Duodenal mucosa (tissue), 2 donors: ENCODE measurements around the gene C17orf114.
A peak's percentile ranks its signal among the peaks of the same experiment; 100 is the strongest.

ENCODE experiments used
- H3K27ac ChIP-seq: one replicate; pipeline ENCODE4 v1.7.0; 2013; ENCODE audit warnings: low read depth, low read length
- H3K27me3 ChIP-seq, 2 donors: one replicate each; pipeline ENCODE4 v1.7.0; 2013; ENCODE audit warnings: low read length in 2 of 2, control low read depth in 1 of 2; ENCODE audit not compliant: insufficient read depth in 2 of 2, control insufficient read depth in 1 of 2
- H3K36me3 ChIP-seq, 2 donors: one replicate each; pipeline ENCODE4 v1.7.0; 2013; ENCODE audit warnings: low read length in 2 of 2, control low read depth in 1 of 2; ENCODE audit not compliant: insufficient read depth in 2 of 2, control insufficient read depth in 1 of 2
- H3K4me1 ChIP-seq, 2 donors: one replicate each; pipeline ENCODE4 v1.7.0; 2013; ENCODE audit warnings: low read length in 2 of 2, control low read depth in 1 of 2; ENCODE audit not compliant: insufficient read depth in 2 of 2, control insufficient read depth in 1 of 2
- H3K4me3 ChIP-seq, 2 donors: one replicate each; pipeline ENCODE4 v1.7.0; 2013; ENCODE audit warnings: low read length in 2 of 2, low read depth in 1 of 2
- H3K9ac ChIP-seq, 2 donors: one replicate each; pipeline ENCODE4 v1.7.0; 2013; ENCODE audit warnings: low read length in 2 of 2, low read depth in 1 of 2
- H3K9me3 ChIP-seq, 2 donors: one replicate each; pipeline ENCODE4 v1.7.0; 2013; ENCODE audit warnings: low read length in 2 of 2, control low read depth in 1 of 2; ENCODE audit not compliant: control insufficient read depth in 1 of 2

Gene C17orf114

DNA sequence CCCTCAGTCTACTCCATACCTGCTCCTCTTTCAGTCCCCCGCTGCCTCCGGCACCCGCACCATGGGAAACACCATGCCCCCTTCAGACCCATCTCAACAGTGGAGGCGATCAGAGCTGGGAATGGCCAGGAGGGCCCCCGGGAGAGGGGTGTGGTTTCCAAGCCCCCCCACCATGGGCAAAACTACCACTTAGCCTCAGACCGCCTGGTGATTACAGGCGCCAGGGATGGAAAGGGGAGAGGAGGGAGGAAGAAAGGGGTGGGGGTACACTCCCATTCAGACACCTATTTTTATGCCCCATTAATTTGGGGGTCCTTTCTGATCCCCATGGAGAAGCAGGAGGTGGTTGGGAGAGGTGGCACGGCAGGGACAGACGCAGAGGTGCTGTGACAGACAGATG lies at the start of gene C17orf114:
Gene C17orf114 (minus strand): TSS at position 101 of the 400 bp plus-strand sequence.
- no peaks in the 10 kb centered on the region for H3K9me3 ChIP-seq
- H3K27me3 ChIP-seq: no peaks in the 10 kb centered on the region
- H3K27ac ChIP-seq: no peak within 1 kb of the TSS
- peaks cover 7 to 8% of the 10 kb centered on the region in 2 donors for H3K4me1 ChIP-seq
- H3K4me3 ChIP-seq: no peak within 1 kb of the TSS
- H3K9ac ChIP-seq: no peak within 1 kb of the TSS
- H3K36me3 ChIP-seq: peaks cover 8 to 18% of the 10 kb centered on the region in 2 donors

DNA sequence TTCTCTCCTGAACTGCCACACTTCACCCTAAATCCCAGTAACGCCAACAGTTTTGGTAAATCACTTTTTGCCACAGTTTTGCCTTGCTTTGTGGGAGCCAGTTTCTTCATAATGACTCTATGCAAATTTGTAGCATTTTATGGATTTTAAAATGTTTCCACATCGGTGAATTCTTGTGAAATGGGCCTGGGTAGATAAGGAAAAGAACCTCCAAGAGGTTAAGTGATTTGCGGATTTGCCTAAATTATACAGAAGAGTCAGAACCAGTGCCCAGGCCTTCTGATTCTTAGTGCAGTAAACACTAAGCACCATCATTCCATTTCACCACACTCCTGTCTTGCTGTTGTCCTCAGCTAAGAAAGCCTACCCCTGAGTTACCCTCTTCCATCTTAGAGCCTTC lies 49.0 kb upstream of the C17orf114 start:
- H3K9ac ChIP-seq: peak overlapping the region in 1 of 2 donors; percentile 43
- H3K4me1 ChIP-seq: peaks cover 28 to 30% of the 10 kb centered on the region in 2 donors

DNA sequence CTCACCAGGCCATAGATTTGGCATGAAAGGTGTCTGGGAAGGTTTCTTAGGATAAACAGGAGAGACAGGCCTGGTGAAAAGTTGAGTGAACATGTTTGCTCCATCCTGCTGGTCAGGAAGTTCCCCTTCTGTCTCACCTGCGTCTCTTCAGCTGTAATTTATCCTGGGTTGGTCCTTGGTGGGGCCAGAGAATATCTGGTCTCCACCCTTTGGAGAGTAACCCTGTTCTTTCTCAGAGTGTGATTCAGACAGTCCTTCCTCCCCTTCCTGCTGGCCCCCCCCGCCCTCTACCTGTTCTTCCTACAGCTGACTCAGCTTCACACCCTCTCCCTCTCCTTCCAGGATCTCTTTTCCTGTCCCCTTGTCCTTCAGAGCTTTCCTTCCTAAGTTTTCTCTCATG lies 48.1 kb upstream of the C17orf114 start:
- Histone ChIP-seq H3K9ac (no peak overlapping the region), H3K4me1 (peaks cover 32 to 34% of the 10 kb centered on the region in 2 donors)

More for the DNA sequence above, 49.0 kb upstream of the C17orf114 start:
- Histone ChIP-seq H3K27ac (no peak overlapping the region), H3K4me3 (no peak overlapping the region), H3K36me3 (peaks cover 0 to 10% of the 10 kb centered on the region in 2 donors), H3K9me3 (no peaks in the 10 kb centered on the region), H3K27me3 (no peaks in the 10 kb centered on the region)

DNA sequence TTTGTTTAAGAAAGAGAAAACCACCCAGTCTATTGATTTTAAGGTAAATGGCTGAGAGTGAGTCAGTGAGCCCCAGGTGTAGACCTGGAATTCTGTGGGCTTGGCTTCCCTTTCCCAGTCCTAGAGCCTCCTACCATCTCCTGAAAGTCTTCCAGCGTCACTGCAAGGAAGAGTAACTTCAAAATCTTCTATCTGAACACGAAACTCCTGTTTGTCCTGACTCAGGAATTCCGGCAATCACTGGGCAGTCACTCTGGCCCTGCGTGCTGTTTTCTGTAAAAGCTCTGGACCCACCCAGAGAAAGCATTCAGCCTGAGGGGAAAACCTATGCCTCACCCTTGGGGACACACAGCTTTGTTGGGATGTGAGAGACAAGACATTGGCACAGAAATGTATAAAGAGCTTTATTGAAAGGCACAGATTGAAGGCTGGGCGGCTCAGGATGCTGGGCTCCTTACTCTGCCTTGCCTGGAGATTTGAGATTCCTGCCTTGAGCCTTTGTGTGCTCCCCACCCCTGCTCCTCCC lies 46.9 kb upstream of the C17orf114 start:
- peaks cover 0 to 15% of the 10 kb centered on the region in 2 donors for H3K36me3 ChIP-seq
- H3K9me3 ChIP-seq: no peaks in the 10 kb centered on the region
- H3K27ac ChIP-seq: no peak overlapping the region
- no peak overlapping the region for H3K4me3 ChIP-seq
- H3K27me3 ChIP-seq: no peaks in the 10 kb centered on the region
- no peak overlapping the region for H3K9ac ChIP-seq
- H3K4me1 ChIP-seq: peaks cover 32 to 34% of the 10 kb centered on the region in 2 donors

More for the DNA sequence above, 48.1 kb upstream of the C17orf114 start:
- Histone ChIP-seq H3K4me3 (no peak overlapping the region), H3K36me3 (peaks cover 0 to 12% of the 10 kb centered on the region in 2 donors), H3K9me3 (no peaks in the 10 kb centered on the region), H3K27me3 (no peaks in the 10 kb centered on the region), H3K27ac (no peak overlapping the region)

DNA sequence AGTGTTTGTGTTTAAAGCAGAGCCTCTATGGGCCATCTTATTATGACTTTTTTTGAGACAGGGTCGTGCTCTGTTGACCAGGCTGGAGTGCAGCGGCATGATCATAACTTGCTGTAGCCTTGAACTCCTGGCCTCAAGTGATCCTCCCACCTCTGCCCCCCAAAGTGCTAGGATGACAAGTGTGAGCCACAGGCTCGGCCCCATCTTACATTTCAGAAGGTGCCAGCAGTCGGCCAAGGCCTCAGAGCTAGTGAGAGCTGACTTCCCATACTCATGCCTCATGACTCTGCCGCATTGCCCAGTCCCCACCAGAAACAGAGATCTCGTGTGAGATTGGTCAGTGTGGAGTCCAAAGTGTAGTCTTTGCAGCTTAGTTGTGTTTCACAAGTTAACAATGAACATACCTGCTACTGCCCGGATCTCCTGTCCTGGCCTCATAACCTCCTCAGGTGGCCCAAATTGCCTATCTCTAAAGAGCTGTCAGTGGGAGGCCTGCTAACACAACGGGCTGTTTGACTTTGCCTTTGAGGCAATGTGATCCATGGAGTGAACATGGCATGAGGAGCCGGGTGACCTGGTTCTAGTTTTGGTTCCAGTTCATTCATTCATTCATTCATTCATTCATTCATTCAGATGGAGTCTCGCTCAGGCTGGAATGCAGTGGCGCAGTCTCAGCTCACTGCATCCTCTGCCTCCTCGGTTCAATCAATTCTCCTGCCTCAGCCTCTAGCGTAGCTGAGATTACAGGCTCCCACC lies 44.7 kb upstream of the C17orf114 start:
- no peak overlapping the region for H3K9ac ChIP-seq
- H3K36me3 ChIP-seq: peaks cover 0 to 15% of the 10 kb centered on the region in 2 donors
- H3K4me3 ChIP-seq: no peak overlapping the region
- peaks cover 25 to 29% of the 10 kb centered on the region in 2 donors for H3K4me1 ChIP-seq
- H3K27me3 ChIP-seq: no peaks in the 10 kb centered on the region
- H3K27ac ChIP-seq: no peak overlapping the region
- no peaks in the 10 kb centered on the region for H3K9me3 ChIP-seq

DNA sequence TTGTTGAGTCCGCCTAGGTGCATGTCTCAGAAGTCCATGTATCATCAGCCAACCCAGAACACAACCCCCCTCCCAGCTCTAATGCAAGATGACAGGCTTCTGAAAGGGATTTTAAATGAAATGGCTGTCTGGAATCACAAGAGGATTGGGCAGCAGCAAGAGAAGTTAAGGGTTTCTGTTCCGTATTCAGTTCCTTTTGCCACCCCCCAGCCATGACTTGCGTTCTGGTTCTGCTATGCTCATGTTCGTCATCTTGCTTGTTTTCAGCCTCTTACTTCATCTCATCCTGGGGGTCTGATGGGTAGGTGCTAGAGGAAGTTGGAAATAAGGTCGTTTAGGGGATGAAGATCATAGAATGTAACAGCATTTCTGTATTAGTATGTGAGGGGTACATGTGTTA lies 43.0 kb upstream of the C17orf114 start:
- H3K27me3 ChIP-seq: no peaks in the 10 kb centered on the region
- peaks cover 20 to 25% of the 10 kb centered on the region in 2 donors for H3K4me1 ChIP-seq
- H3K36me3 ChIP-seq: peaks cover 0 to 17% of the 10 kb centered on the region in 2 donors
- H3K27ac ChIP-seq: no peak overlapping the region
- H3K4me3 ChIP-seq: no peak overlapping the region
- no peaks in the 10 kb centered on the region for H3K9me3 ChIP-seq
- H3K9ac ChIP-seq: no peak overlapping the region

DNA sequence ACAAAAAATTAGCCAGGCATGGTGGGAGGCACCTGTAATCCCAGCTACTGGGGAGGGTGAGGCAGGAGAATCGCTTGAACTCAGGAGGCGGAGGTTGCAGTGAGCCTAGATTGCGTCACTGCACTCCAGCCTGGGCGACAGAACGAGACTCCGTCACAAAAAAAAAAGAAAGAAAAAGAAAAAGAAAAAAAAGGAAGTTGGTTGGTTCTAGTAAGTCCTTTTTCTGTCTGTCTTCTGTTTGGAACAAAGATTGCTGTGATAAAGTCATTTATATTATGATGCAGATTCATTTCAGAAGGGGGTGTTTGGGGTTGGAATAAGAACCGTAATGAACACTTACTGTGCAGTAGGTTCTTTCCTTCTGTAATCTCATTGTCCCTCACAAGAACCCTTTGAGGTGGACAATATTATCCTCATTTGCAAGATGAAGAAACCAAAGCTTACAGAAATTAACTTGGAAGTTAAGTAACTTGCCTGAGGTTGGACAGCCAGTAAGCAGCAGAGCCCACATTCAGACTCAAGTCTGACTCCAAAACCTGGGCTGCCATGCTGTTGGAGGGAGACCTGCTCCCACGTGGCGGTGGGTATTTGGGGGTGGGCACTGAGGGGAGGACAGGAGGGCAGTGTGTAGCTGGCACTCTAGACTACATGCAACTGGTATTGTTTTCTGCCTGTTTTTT lies 41.3 kb upstream of the C17orf114 start:
- H3K27ac ChIP-seq: no peak overlapping the region
- H3K4me1 ChIP-seq: peaks cover 20 to 24% of the 10 kb centered on the region in 2 donors
- H3K36me3 ChIP-seq: peaks cover 0 to 14% of the 10 kb centered on the region in 2 donors
- H3K9me3 ChIP-seq: no peaks in the 10 kb centered on the region
- no peak overlapping the region for H3K4me3 ChIP-seq
- no peak overlapping the region for H3K9ac ChIP-seq
- H3K27me3 ChIP-seq: no peaks in the 10 kb centered on the region

DNA sequence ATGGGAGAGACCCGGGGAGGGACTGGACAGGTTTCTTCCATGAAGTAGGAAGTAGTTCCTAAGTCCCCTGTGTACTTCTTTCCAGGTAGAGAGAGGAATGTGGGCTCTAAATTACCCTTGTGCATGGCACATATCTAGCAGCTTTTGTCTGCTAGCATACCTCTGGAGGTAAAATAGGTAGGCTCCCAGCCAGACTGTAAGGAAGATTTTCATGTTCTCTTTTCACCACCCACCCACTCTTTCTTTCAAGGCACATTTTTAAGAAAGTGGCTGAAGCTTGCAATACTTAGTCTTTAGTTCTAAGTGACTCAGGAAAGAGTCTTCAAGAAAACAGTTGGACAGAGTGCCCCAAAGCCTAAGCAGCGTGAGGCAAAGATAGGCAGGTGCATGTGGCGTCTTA lies 40.2 kb upstream of the C17orf114 start:
- Histone ChIP-seq H3K27me3 (no peaks in the 10 kb centered on the region), H3K36me3 (peaks cover 4 to 24% of the 10 kb centered on the region in 2 donors), H3K4me1 (peaks cover 27 to 35% of the 10 kb centered on the region in 2 donors), H3K27ac (no peak overlapping the region), H3K9me3 (no peaks in the 10 kb centered on the region), H3K4me3 (no peak overlapping the region), H3K9ac (no peak overlapping the region)

DNA sequence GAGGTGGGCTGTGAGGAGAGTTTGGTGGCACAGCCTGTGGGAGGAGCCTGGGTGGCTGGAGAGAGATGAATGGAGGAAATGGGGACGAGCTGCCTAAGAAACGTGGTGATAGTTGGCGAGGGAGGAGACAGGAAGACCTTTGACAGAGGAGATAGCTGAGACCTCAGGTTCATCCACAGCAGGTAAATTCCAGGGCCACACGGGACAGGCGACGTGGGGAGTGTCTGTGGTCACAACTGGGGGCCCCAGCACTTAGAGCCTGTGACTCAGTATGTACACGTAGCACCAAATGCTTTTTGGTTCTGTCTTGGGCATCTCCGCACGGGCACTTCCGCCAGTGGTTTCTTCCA lies 38.7 kb upstream of the C17orf114 start:
- no peaks in the 10 kb centered on the region for H3K27me3 ChIP-seq
- no peak overlapping the region for H3K27ac ChIP-seq
- no peak overlapping the region for H3K4me3 ChIP-seq
- peaks cover 33 to 42% of the 10 kb centered on the region in 2 donors for H3K4me1 ChIP-seq
- H3K36me3 ChIP-seq: peaks cover 4 to 21% of the 10 kb centered on the region in 2 donors
- no peaks in the 10 kb centered on the region for H3K9me3 ChIP-seq
- no peak overlapping the region for H3K9ac ChIP-seq
